ENCODE measurements around the gene TCF7L1.

Gene TCF7L1

DNA sequence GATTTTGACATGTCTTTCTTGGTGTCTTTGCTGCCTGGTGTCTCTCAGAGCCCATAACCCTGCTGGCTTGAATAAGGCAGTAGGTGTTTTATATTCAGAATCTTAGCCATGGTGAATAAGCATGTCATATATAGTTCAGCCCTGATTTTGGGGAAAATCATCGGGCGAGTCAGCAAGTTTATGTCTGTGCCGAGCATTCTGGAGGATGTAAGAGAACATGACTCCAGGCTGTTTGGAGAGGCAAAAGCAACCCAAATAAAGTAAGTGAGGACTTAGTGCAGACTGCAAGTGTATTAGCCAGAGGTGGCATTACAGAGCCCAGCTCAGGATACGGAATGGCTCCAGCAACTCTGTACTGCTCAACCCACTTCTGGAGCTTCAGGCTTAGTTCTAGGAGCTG, 50.3 kb downstream of the TCF7L1 start:
- no peak overlapping the region for H3K4me3 ChIP-seq (ENCODE audit: low read depth, low read length)
- TF ChIP-seq, protein P1, sequence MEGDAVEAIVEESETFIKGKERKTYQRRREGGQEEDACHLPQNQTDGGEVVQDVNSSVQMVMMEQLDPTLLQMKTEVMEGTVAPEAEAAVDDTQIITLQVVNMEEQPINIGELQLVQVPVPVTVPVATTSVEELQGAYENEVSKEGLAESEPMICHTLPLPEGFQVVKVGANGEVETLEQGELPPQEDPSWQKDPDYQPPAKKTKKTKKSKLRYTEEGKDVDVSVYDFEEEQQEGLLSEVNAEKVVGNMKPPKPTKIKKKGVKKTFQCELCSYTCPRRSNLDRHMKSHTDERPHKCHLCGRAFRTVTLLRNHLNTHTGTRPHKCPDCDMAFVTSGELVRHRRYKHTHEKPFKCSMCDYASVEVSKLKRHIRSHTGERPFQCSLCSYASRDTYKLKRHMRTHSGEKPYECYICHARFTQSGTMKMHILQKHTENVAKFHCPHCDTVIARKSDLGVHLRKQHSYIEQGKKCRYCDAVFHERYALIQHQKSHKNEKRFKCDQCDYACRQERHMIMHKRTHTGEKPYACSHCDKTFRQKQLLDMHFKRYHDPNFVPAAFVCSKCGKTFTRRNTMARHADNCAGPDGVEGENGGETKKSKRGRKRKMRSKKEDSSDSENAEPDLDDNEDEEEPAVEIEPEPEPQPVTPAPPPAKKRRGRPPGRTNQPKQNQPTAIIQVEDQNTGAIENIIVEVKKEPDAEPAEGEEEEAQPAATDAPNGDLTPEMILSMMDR (IDR thresholded peaks at IDR 0.05; ENCODE audit: low read depth, low read length) = no peak

GRCh38 chr2:85184231-85184630, 51.0 kb downstream of the TCF7L1 start:
- TF ChIP-seq, protein P1 (IDR thresholded peaks at IDR 0.05; ENCODE audit: low read depth, low read length) = no peak
- H3K4me3 ChIP-seq (ENCODE audit: low read depth, low read length) = no peak overlapping the region

- TF ChIP-seq, protein P1 (IDR thresholded peaks at IDR 0.05; ENCODE audit: low read depth, low read length) = no peak
- H3K4me3 ChIP-seq (ENCODE audit: low read depth, low read length) = no peak overlapping the region
These were observed 51.8 kb downstream of the TCF7L1 start for GRCh38 chr2:85184990-85185389.

DNA sequence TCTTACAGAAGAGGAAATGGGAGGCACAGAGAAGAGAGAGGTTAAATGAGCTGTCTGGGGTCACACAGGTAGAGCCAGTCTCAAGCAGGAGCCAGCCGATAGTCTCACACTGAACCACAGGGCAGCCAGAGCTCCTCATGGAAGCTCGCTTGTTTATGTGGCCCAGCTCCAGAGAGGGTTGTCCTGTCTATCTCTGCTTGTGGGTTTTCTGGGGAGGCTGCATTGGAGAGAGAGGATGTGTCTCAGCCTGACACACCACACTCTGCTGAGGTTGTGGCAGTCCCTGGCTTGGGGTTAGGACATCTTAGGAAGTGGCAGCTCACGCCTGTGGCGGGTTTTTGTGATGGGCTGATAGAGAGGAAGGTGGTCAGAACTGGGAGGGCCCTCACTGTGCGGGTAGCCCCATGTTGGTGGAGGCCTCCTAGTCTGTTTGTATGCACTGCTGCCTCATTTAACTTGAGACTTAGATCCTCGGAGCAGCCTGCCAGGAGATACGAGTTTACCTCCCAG, 52.3 kb downstream of the TCF7L1 start:
- TF ChIP-seq, protein P1 (IDR thresholded peaks at IDR 0.05; ENCODE audit: low read depth, low read length) = no peak
- no peak overlapping the region for H3K4me3 ChIP-seq (ENCODE audit: low read depth, low read length)

DNA sequence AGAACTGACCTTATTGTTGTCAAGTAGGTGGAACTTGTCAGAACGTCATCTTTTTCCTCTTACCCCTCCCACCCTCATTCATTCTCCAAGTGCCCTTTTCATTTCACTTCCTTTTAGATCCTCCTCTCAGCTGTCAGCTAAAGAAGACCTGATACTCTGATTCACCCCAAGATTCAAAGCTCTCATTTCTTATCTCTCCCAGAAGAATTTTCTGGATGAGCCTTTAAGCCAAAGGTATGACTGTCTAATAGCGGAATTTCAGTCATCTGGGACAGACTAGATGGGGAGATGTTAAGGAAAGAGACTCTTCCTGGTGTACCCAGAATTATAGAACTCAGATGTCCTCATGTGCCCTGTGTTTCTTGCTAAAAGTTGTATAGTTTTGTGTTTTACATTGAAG, 53.9 kb downstream of the TCF7L1 start:
- TF ChIP-seq, protein P1 (IDR thresholded peaks at IDR 0.05; ENCODE audit: low read depth, low read length) = no peak
- no peak overlapping the region for H3K4me3 ChIP-seq (ENCODE audit: low read depth, low read length)

GRCh38 chr2:85188852-85189251, 55.7 kb downstream of the TCF7L1 start:
- TF ChIP-seq, protein P1 (IDR thresholded peaks at IDR 0.05; ENCODE audit: low read depth, low read length) = no peak
- no peak overlapping the region for H3K4me3 ChIP-seq (ENCODE audit: low read depth, low read length)

DNA sequence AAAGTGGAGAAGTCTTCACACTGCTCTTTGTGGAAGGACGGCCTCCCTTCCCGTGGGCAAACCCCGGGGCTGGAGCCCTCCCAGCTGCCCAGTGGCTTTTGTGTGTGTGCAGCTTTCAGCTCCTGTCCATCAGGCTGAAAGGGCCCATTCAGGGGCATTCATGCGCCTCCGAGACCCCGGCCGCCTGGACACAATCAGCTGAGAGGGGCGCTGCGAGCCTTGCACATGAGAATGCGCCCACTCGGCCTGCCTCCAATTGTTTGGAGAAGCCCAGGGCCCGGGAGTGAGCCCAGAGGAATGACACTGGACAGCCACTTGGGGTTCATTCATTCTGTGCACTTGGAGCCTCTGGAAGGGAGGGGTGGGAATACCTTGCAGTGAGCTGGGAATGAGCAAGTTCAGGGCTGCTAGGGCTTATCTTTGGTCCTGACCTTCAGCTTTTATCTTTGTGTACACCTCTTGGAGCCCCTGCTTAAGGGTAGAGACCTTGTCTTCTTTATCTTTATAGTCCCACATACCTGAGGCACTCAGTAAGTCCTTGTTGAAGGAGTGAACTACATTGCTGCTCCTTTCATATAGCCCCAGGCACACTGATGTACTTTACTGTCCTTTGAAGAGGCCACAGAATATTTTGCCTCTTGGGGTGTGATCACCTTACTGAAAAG, 56.5 kb downstream of the TCF7L1 start:
- H3K4me3 ChIP-seq (ENCODE audit: low read depth, low read length) = no peak overlapping the region
- TF ChIP-seq, protein P1 (IDR thresholded peaks at IDR 0.05; ENCODE audit: low read depth, low read length) = no peak
